SJSA1 (cell line): Measurements from ENCODE around the gene ACOXL. TPM values are rescaled to one million over a fixed set of nuclear protein-coding genes. Genes with fewer than 3 reads are reported as not detected.

Source experiments
- DNase-seq, 2 experiments: peaks; one replicate each; pipeline ENCODE4 v3.0.0-alpha.2; 2015 to 2020; ENCODE audit warnings: low spot score in 2 of 2, low read depth in 1 of 2
- H3K27ac ChIP-seq: fragments of 250-450 bp; sonication (Bioruptor Pico); 2 replicates; pipeline ENCODE4 v1.5.1; 2020; ENCODE audit warnings: mild to moderate bottlenecking, moderate library complexity
- H3K27me3 ChIP-seq: fragments of 250-450 bp; sonication (Bioruptor Pico); replicated peaks from 2 replicates; pipeline ENCODE4 v1.5.1; 2020; ENCODE audit warnings: mild to moderate bottlenecking, moderate library complexity
- H3K36me3 ChIP-seq: fragments of 250-450 bp; sonication (Bioruptor Pico); 2 replicates; pipeline ENCODE4 v1.5.1; 2020; ENCODE audit warnings: mild to moderate bottlenecking
- H3K4me1 ChIP-seq: fragments of 250-450 bp; sonication (Bioruptor Pico); replicated peaks from 2 replicates; pipeline ENCODE4 v1.6.1; 2021; ENCODE audit warnings: mild to moderate bottlenecking
- H3K4me3 ChIP-seq: fragments of 250-450 bp; sonication (Bioruptor Pico); 2 replicates; pipeline ENCODE4 v1.5.1; 2020; ENCODE audit warnings: mild to moderate bottlenecking
- H3K9me3 ChIP-seq: fragments of 250-450 bp; sonication (Bioruptor Pico); replicated peaks from 2 replicates; pipeline ENCODE4 v1.5.1; 2020; ENCODE audit warnings: mild to moderate bottlenecking
- total RNA-seq: library from RNA; depleted of rRNA; stranded (reverse); fragments of >200 nt; shearing (Covaris generic); gene quantifications from 2 replicates; pipeline ENCODE4 v1.2.3, GENCODE V29; 2014

The ACOXL gene
- total RNA-seq, 1 experiment from 2014 or later, result not detected

- Histone ChIP-seq H3K4me1 (no peaks in the 10 kb centered on the region), H3K4me3 (no peak overlapping the region), H3K27me3 (0 out of 2 replicates have a peak, but pooled peaks cover 6% of the 10 kb centered on the region), H3K9me3 (no peaks in the 10 kb centered on the region), H3K36me3 (no peaks in the 10 kb centered on the region), H3K27ac (no peak overlapping the region)
- peak in 1 of 2 experiments; percentile 32 for DNase-seq
Observed at GRCh38 chr2:111007757-111008688, 275.6 kb downstream of the ACOXL start.

GRCh38 chr2:111011218-111011617, 278.8 kb downstream of the ACOXL start:
- H3K4me1 ChIP-seq, result no peaks in the 10 kb centered on the region
- no peak for DNase-seq
- H3K27ac ChIP-seq, result no peak overlapping the region
- no peak overlapping the region for H3K4me3 ChIP-seq
- H3K36me3 ChIP-seq, result no peaks in the 10 kb centered on the region
- H3K9me3 ChIP-seq, result no peaks in the 10 kb centered on the region
- 0 out of 2 replicates have a peak, but pooled peaks cover 8% of the 10 kb centered on the region for H3K27me3 ChIP-seq

GRCh38 chr2:111015283-111015995, 283.1 kb downstream of the ACOXL start:
- Histone ChIP-seq H3K9me3 (no peaks in the 10 kb centered on the region), H3K27me3 (0 out of 2 replicates have a peak, but pooled peaks cover 12% of the 10 kb centered on the region), H3K4me3 (no peak overlapping the region), H3K36me3 (no peaks in the 10 kb centered on the region), H3K4me1 (no peaks in the 10 kb centered on the region), H3K27ac (no peak overlapping the region)
- DNase-seq, result no peak

DNA sequence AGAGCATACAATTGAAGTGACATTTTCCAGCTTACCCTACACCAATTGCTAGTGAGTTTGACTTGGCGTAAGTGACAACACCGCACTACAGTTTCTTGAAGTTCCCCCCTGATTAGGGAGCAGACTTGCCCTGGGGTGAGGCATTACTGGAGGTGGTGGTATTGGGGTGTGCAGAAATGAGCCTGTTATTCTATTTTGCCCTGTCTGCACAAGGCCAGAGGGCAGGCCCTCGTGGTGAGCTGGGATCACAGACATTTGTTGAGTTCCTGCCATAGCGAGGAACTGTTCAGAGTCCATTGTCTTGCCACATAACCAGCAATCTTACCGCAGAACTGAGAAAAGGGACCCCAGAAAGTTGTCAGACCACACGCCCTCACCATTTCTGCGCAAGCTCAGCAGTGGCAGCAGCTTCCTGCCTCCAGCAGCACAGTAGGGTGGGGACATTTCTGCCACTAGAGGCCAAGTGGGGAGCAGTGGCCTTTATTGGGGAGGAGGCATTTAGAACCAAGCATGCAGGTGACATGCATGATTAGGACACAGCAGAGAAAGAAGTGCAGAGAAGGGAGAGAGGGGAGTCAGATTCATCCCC, 284.8 kb downstream of the ACOXL start:
- Histone ChIP-seq H3K4me1 (no peaks in the 10 kb centered on the region), H3K9me3 (no peaks in the 10 kb centered on the region), H3K27me3 (0 out of 2 replicates have a peak, but pooled peaks cover 12% of the 10 kb centered on the region), H3K4me3 (no peak overlapping the region), H3K36me3 (no peaks in the 10 kb centered on the region), H3K27ac (no peak overlapping the region)
- DNase-seq, result no peak

DNA sequence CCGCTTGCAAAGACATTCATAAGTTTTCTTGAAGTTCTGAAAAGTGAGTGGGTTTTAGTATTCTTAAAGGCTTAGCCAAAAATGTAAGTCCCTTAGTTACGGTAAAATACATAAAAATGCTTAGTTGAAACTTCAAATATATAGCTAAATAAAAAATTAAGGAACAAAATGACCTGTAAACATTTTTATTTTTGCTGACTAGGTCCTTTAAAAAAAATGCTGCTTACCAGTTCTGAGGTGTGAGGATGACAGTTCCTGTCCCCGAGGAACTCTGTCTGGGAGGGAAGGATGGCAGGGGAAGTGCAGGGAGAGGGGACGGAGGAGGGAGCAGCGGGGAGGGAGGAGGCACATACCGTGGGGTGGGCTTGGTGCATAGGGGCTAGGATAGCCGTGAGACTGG, 285.5 kb downstream of the ACOXL start:
- Histone ChIP-seq H3K36me3 (no peaks in the 10 kb centered on the region), H3K27ac (no peak overlapping the region), H3K27me3 (peaks cover 16% of the 10 kb centered on the region; the same call in 1 of the 2 replicates), H3K4me1 (no peaks in the 10 kb centered on the region), H3K9me3 (no peaks in the 10 kb centered on the region), H3K4me3 (no peak overlapping the region)
- no peak for DNase-seq

DNA sequence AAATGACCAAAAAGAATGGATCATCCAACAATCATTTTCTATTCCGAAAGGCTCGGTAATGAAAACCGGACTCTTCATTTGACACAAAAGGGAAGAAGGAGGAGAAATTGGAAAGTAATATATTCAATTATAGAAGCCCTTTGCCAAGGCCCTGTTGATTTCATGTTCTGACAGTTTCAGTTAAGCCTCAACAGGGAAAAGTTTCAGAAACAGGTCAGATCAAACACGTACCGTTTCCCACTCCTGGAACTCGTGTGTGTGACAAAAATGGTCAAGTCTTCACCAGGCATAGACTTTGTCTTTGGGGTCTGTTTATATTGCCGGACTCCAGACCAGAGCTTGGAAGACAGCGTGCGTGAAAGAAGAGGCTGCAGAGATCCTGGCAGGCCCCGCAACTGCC, 287.0 kb downstream of the ACOXL start:
- Histone ChIP-seq H3K27ac (no peak overlapping the region), H3K4me3 (no peak overlapping the region), H3K36me3 (no peaks in the 10 kb centered on the region), H3K27me3 (peaks cover 12% of the 10 kb centered on the region; the same call in 1 of the 2 replicates), H3K4me1 (no peaks in the 10 kb centered on the region), H3K9me3 (no peaks in the 10 kb centered on the region)
- no peak for DNase-seq

GRCh38 chr2:111022633-111023032, 290.3 kb downstream of the ACOXL start:
- Histone ChIP-seq H3K27me3 (peaks cover 23% of the 10 kb centered on the region), H3K4me3 (no peak overlapping the region), H3K27ac (no peak overlapping the region), H3K36me3 (no peaks in the 10 kb centered on the region), H3K9me3 (no peaks in the 10 kb centered on the region), H3K4me1 (no peaks in the 10 kb centered on the region)
- DNase-seq, result no peak

DNA sequence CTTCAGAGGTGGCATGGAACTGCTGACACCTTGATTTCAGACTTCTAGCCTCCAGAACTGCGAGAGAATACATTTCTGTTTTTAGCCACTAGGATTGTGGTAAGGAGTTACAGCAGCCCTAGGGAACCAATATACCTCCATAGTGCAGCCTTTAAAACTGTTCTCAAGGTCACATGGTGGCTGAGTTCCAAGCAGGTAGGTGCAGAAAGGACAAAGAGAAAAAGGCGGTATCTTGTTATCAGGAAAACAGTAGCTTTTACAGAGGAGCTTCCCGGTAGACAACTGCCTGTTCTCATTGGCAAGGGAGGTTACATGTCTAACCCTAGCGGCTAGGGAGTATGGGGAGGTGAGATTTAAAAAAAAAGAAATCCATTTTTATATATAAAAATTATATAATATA, 292.1 kb downstream of the ACOXL start:
- no peak overlapping the region for H3K27ac ChIP-seq
- H3K9me3 ChIP-seq, result no peaks in the 10 kb centered on the region
- H3K4me3 ChIP-seq, result no peak overlapping the region
- H3K36me3 ChIP-seq, result no peaks in the 10 kb centered on the region
- H3K27me3 ChIP-seq, result peaks cover 25% of the 10 kb centered on the region
- no peaks in the 10 kb centered on the region for H3K4me1 ChIP-seq
- DNase-seq, result no peak

- no peaks in the 10 kb centered on the region for H3K36me3 ChIP-seq
- no peak overlapping the region for H3K27ac ChIP-seq
- H3K27me3 ChIP-seq, result peaks cover 25% of the 10 kb centered on the region
- H3K9me3 ChIP-seq, result no peaks in the 10 kb centered on the region
- no peaks in the 10 kb centered on the region for H3K4me1 ChIP-seq
- no peak for DNase-seq
- H3K4me3 ChIP-seq, result no peak overlapping the region
Observed at GRCh38 chr2:111025288-111025687, 292.9 kb downstream of the ACOXL start.

GRCh38 chr2:111028720-111029119, 296.3 kb downstream of the ACOXL start:
- Histone ChIP-seq H3K4me3 (no peak overlapping the region), H3K36me3 (no peaks in the 10 kb centered on the region), H3K27ac (no peak overlapping the region), H3K4me1 (peaks cover 9% of the 10 kb centered on the region), H3K9me3 (no peaks in the 10 kb centered on the region), H3K27me3 (peaks cover 23% of the 10 kb centered on the region)
- no peak for DNase-seq

DNA sequence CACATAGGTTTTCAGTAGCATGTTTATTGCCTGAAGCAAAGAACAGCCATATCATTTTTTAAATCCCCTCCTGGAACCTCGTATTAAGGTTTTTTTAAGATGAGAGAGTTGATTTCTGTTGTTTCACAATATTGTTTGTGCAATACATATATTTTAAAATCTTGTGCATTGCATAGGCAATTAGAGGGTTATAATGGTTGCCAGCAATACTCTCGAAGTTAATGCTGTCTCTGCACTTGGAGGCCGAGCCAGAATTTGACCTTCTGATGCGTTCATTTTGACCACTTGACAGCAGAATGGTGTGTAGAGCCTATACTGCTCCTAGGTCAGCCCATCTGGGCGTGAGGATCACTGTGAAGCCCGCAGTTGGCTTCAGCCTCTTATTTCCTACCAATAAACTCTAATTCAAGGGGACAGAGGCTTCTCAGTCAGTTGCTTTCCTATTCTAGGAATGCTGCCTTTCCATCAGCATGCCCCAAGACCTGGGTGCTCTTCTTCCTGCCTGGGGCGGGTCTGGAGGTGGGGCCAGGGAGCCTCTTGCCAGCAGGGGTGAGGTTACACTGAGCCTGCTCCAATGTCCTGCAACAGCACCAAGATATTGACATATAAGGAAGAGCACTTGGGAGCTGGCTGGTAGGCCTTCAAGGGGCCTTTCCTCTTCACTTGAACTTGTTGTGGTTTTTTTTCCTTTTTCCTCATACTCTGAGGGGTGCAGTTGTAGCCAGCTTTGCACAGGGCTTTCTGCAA, 297.0 kb downstream of the ACOXL start:
- H3K27me3 ChIP-seq, result peaks cover 27% of the 10 kb centered on the region
- peaks cover 9% of the 10 kb centered on the region for H3K4me1 ChIP-seq
- H3K4me3 ChIP-seq, result no peak overlapping the region
- no peak overlapping the region for H3K27ac ChIP-seq
- no peak for DNase-seq
- H3K9me3 ChIP-seq, result no peaks in the 10 kb centered on the region
- H3K36me3 ChIP-seq, result no peaks in the 10 kb centered on the region

- Histone ChIP-seq H3K4me1 (peaks cover 9% of the 10 kb centered on the region), H3K9me3 (no peaks in the 10 kb centered on the region), H3K27ac (no peak overlapping the region), H3K36me3 (no peaks in the 10 kb centered on the region), H3K4me3 (no peak overlapping the region), H3K27me3 (peaks cover 31% of the 10 kb centered on the region)
- DNase-seq, result no peak
Observed at GRCh38 chr2:111030260-111030891, 298.0 kb downstream of the ACOXL start.

- Histone ChIP-seq H3K4me3 (no peak overlapping the region), H3K9me3 (no peaks in the 10 kb centered on the region), H3K27ac (no peak overlapping the region), H3K36me3 (no peaks in the 10 kb centered on the region), H3K27me3 (peaks cover 31% of the 10 kb centered on the region), H3K4me1 (peaks cover 9% of the 10 kb centered on the region)
- DNase-seq, result no peak
Observed at GRCh38 chr2:111030945-111031344, 298.6 kb downstream of the ACOXL start.
